ENCODE results near the gene FBXO31.

Gene FBXO31

GRCh38 chr16:87319997-87320491 is 63.5 kb downstream of the FBXO31 start:
- in situ Hi-C loops (cut with HindIII; ENCODE audit: low sequenced_read_pairs) = no loop called here
- no peak overlapping the region for H3K4me3 ChIP-seq (ENCODE audit: low read depth, low read length)
- DNase-seq (ENCODE audit: low read depth, low spot score) = no peak
- no peak for TF ChIP-seq CTCF (IDR thresholded peaks at IDR 0.05; ENCODE audit: low read depth, low read length)

DNA sequence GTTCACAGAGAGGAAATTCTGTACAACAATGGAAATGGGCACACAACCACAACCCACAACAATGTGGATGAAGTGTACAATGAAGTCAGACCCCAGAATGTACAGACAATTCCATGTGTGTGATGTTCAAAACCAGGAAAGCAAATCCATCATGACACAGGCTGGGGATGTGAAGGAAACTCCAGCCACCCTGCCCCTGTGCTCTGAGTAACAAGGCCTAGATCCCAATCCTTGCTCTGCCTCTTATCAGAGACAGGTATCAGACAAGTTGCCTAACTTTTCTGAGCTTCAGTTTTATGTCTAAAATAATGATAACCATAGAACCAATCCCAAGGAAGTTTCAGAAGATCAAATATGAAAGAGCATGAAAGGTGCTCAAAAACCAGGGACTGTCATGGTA is 64.6 kb downstream of the FBXO31 start:
- H3K4me3 ChIP-seq (ENCODE audit: low read depth, low read length) = no peak overlapping the region
- DNase-seq (ENCODE audit: low read depth, low spot score) = no peak
- TF ChIP-seq CTCF (IDR thresholded peaks at IDR 0.05; ENCODE audit: low read depth, low read length) = no peak
- in situ Hi-C loops (cut with HindIII; ENCODE audit: low sequenced_read_pairs) = no loop called here

DNA sequence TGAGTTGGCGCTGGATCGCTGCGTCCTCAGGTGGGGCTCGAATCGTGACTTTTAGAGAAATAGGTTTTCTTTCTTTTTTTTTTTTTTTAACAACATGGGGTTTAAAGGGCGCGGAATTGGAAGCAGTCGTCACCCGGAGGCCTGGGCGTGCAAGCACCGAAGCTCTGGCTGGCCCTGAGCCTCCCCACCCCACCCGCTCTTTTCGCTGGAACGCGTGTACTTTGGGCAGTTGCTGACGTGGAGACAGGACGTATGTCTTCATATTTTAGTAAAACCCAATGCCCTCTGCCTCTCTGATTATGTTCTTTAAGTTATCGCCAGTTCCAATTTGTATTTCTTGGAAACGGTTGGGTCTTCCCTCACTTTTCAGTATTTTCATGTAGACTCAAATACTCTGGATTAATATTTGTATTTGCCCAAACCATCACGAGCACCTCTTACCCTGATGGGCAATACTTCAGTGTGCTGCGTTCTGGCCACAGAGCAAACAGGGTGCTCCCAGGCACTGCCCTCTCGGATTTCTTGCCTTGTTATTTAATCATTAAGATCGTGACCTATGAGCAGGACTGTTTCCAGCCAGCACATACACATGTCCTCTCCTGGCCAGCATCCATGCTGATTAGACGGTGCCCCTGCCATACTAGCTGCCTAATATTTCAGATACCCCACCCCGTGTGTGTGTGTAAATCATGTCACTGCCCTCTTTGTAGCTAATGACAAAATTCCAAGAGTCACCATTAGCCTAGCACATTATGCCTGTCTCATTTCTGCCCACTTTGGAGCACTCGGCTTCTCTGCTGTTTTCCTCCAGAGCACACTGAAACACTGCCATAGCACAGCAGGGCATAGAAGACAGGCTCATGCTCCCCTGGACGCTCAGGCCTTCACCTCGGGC is 65.6 kb downstream of the FBXO31 start:
- no peak for TF ChIP-seq CTCF (IDR thresholded peaks at IDR 0.05; ENCODE audit: low read depth, low read length)
- in situ Hi-C loops (cut with HindIII; ENCODE audit: low sequenced_read_pairs) = no loop called here
- peak overlapping the region; percentile 99 for H3K4me3 ChIP-seq (ENCODE audit: low read depth, low read length)
- no peak for DNase-seq (ENCODE audit: low read depth, low spot score)

DNA sequence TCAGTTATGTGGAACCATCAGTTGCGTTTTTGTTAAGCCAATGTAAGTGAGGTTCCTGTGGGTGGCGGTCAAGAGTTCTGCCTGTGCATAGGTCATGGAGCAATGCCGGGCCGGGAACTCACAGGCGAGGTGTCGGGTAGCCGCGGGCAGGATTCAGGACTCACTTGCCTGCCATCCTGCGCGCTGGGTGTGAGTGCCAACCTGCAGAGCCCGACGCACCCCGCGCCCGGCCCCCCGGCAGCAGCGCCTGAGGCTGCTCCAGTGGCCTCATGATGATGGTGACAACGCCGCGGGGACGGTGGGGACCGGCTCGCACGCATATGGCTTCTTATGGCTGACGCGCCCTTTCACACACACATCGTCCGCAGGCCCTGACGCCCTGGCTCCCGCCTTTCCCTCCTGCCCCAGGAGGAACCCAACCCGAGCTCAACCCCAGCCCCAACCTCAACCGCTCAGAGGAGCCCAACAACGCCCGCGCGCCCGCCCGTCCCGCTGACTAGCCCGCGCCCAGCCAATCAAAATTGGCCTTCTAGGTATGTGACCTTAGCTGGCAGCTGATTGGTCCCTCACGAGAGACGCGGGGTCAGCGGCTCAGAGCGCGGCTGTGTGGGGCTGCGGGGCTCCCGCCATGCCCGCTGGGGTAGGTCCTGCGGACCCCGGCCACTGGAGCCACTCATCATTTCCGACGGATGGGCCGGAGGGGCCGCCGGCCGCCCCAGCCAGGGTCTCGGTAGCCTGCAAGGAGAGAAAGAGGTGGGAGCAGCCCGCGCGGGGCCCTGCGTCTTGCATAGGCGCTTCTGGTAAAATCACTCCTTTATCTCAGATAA is 66.4 kb downstream of the FBXO31 start, which contains the start of gene C16orf95:
Gene C16orf95 (minus strand): TSS at position 470 of the 827 bp plus-strand sequence. CDS start 150 bp downstream, at position 320.
- in situ Hi-C loops (cut with HindIII; ENCODE audit: low sequenced_read_pairs) = no loop called here
- DNase-seq (ENCODE audit: low read depth, low spot score) = peak; percentile 95
- peak within 1 kb of the TSS; percentile 99 for H3K4me3 ChIP-seq (ENCODE audit: low read depth, low read length)
- TF ChIP-seq CTCF (IDR thresholded peaks at IDR 0.05; ENCODE audit: low read depth, low read length) = peak; percentile 66

DNA sequence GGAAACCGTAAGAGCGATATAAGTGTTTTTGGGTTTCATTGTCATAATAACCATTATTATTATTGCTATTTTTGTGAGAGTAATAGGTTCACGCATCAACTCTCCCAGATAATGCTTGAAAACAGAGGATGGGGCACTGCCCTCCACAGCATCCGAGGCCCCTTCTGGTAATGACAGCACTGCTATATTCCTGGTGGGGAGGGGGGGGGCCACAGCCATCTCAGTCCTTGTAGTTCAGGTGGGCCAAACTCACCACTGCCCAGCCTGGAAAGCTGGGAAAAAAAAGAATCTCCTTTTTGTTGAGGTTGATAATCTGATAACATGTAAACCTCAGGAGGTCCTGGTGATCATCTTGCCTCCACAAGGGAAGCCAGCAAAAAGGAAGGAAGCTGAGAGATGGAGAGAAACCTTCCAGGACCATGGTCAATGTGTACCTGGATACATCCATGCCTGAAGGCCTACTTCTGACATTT is 67.1 kb downstream of the FBXO31 start:
- no peak for DNase-seq (ENCODE audit: low read depth, low spot score)
- no peak for TF ChIP-seq CTCF (IDR thresholded peaks at IDR 0.05; ENCODE audit: low read depth, low read length)
- peak overlapping the region; percentile 99 for H3K4me3 ChIP-seq (ENCODE audit: low read depth, low read length)
- in situ Hi-C loops (cut with HindIII; ENCODE audit: low sequenced_read_pairs) = no loop called here

DNA sequence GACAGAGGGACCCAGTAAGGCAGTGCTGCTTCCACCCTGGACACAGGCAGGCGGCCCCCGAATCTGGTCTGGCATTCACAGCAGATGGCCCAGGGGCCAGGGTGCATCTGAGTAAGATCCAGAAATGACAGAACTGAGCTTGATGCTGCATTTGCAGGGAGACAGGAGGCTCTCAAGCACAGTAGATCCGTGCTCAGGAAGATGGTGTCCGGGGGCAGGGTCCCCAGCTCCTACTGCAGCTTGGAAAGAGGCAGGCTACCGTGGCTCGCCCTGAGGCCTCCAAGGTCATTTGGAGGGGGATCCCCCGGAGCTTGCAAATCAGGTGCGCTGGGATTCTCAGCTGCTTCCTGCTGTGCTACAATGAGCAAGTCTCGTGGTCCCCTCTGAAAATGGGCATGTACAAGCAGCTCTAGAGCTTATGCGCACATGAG is 68.6 kb downstream of the FBXO31 start:
- H3K4me3 ChIP-seq (ENCODE audit: low read depth, low read length) = no peak overlapping the region
- no peak for TF ChIP-seq CTCF (IDR thresholded peaks at IDR 0.05; ENCODE audit: low read depth, low read length)
- in situ Hi-C loops (cut with HindIII; ENCODE audit: low sequenced_read_pairs) = no loop called here

More for the DNA sequence above, 68.6 kb downstream of the FBXO31 start:
- no peak for DNase-seq (ENCODE audit: low read depth, low spot score)
